ENCODE results near the gene EDRF1. TPM values are rescaled to one million over a fixed set of nuclear protein-coding genes. Genes with fewer than 3 reads are reported as not detected.

Gene EDRF1
- total RNA-seq, 1 experiment from 2014 or later, result 32.9 TPM

GRCh38 chr10:125802131-125802530 lies 82.6 kb downstream of the EDRF1 start:
- H3K36me3 Mint-ChIP-seq, result peaks cover 28% of the 10 kb centered on the region
- H3K27me3 Mint-ChIP-seq (ENCODE audit: low read depth), result no peaks in the 10 kb centered on the region
- H3K9me3 Mint-ChIP-seq, result no peaks in the 10 kb centered on the region
- peaks cover 8% of the 10 kb centered on the region for H3K4me1 Mint-ChIP-seq
- TF ChIP-seq EMX1 (CRISPR knock-in tag; IDR thresholded peaks at IDR 0.05), result no peak
- TF ChIP-seq TP53 (CRISPR knock-in tag; IDR thresholded peaks at IDR 0.05), result no peak
- TF ChIP-seq, protein P1, sequence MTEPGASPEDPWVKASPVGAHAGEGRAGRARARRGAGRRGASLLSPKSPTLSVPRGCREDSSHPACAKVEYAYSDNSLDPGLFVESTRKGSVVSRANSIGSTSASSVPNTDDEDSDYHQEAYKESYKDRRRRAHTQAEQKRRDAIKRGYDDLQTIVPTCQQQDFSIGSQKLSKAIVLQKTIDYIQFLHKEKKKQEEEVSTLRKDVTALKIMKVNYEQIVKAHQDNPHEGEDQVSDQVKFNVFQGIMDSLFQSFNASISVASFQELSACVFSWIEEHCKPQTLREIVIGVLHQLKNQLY (CRISPR knock-in tag; IDR thresholded peaks at IDR 0.05), result no peak
- TF ChIP-seq SOX15 (CRISPR knock-in tag; IDR thresholded peaks at IDR 0.05), result no peak
- no peak for TF ChIP-seq GTF2I (CRISPR knock-in tag; conservative IDR thresholded peaks at IDR 0.05)
- no peak for TF ChIP-seq ZNF219 (CRISPR knock-in tag; IDR thresholded peaks at IDR 0.05; ENCODE audit: borderline replicate concordance)
- TF ChIP-seq IRF2 (CRISPR knock-in tag; IDR thresholded peaks at IDR 0.05; ENCODE audit: borderline replicate concordance, low read depth), result no peak
- no peak for TF ChIP-seq SMAD4 (CRISPR knock-in tag; IDR thresholded peaks at IDR 0.05)
- no peak for TF ChIP-seq TEAD1 (CRISPR knock-in tag; IDR thresholded peaks at IDR 0.05)
- TF ChIP-seq PRRX2 (CRISPR knock-in tag; IDR thresholded peaks at IDR 0.05), result no peak
- no peak for TF ChIP-seq ATF1 (CRISPR knock-in tag; IDR thresholded peaks at IDR 0.05)
- TF ChIP-seq ZNF512 (CRISPR knock-in tag; IDR thresholded peaks at IDR 0.05; ENCODE audit: borderline replicate concordance), result no peak
- no peak for TF ChIP-seq USF2 (CRISPR knock-in tag; IDR thresholded peaks at IDR 0.05)
- TF ChIP-seq, protein P2, sequence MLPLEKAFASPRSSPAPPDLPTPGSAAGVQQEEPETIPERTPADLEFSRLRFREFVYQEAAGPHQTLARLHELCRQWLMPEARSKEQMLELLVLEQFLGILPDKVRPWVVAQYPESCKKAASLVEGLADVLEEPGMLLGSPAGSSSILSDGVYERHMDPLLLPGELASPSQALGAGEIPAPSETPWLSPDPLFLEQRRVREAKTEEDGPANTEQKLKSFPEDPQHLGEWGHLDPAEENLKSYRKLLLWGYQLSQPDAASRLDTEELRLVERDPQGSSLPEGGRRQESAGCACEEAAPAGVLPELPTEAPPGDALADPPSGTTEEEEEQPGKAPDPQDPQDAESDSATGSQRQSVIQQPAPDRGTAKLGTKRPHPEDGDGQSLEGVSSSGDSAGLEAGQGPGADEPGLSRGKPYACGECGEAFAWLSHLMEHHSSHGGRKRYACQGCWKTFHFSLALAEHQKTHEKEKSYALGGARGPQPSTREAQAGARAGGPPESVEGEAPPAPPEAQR (CRISPR knock-in tag; IDR thresholded peaks at IDR 0.05), result no peak
- ChIA-PET CTCF (no interaction called here), POLR2A (no interaction called here)
- ATAC-seq (no peak), DNase-seq (ENCODE audit: low spot score) (no peak)
- no peak overlapping the region for H3K27ac Mint-ChIP-seq
- H3K4me3 Mint-ChIP-seq, result no peak overlapping the region

DNA sequence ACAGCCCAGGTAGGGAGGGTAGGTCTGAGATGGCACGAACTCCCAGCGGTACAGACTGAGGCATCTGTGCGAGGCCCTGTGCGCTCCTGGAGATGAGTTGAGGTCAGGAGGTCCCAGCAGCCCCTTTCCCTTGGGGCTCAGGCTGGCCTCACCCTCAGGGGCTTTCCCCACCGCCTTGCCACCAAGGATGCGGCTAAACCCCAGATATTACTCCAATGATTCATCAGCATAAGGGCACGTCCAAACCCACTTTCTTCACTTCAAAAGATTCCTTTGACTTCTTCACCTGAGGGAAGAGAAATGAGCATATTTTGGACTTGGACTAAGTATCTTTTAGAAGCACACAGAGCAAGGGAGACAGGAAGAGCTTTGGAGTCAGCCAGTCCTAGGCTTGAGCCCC lies 83.2 kb downstream of the EDRF1 start:
- Mint-ChIP-seq H3K9me3 (no peaks in the 10 kb centered on the region), H3K4me1 (peaks cover 8% of the 10 kb centered on the region), H3K27ac (no peak overlapping the region), H3K4me3 (no peak overlapping the region), H3K27me3 (ENCODE audit: low read depth) (no peaks in the 10 kb centered on the region), H3K36me3 (peaks cover 33% of the 10 kb centered on the region)
- TF ChIP-seq ZNF138 (CRISPR knock-in tag; conservative IDR thresholded peaks at IDR 0.05) (no peak), ZNF121 (CRISPR knock-in tag; IDR thresholded peaks at IDR 0.05) (no peak), PREB (CRISPR knock-in tag; IDR thresholded peaks at IDR 0.05; ENCODE audit: borderline replicate concordance) (no peak), ZBTB21 (CRISPR knock-in tag; IDR thresholded peaks at IDR 0.05; ENCODE audit: borderline replicate concordance) (no peak)
- DNase-seq (ENCODE audit: low spot score) (no peak), ATAC-seq (no peak)
- CTCF ChIA-PET, result no interaction called here
- POLR2A ChIA-PET, result no interaction called here

DNA sequence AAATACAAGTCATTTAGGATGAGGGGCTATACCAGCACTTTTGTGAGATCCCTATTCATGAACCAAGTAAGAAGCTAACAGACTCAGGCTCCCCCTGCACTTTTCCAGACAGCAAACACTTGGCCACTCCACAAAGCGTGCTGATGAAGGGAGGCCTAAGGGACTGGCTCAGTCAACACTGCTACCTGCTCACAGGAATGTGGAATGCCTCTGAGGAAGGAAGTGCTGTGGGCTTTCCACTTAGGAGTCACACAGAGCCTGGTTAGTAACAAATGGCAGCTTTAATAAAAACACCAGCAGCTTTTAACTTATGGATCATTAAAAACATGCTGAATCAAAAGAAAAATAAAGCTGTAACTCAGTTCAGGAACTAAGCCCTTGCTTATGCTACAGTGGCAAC lies 88.5 kb downstream of the EDRF1 start:
- CTCF ChIA-PET, result no interaction called here
- no peak overlapping the region for H3K4me3 Mint-ChIP-seq
- H3K27ac Mint-ChIP-seq, result no peak overlapping the region
- POLR2A ChIA-PET, result no interaction called here
- H3K36me3 Mint-ChIP-seq, result peaks cover 41% of the 10 kb centered on the region
- ATAC-seq, result no peak
- DNase-seq (ENCODE audit: low spot score), result no peak
- no peaks in the 10 kb centered on the region for H3K27me3 Mint-ChIP-seq (ENCODE audit: low read depth)
- peaks cover 8% of the 10 kb centered on the region for H3K4me1 Mint-ChIP-seq
- H3K9me3 Mint-ChIP-seq, result no peaks in the 10 kb centered on the region
- no peak for TF ChIP-seq SOX15 (CRISPR knock-in tag; IDR thresholded peaks at IDR 0.05)
- no peak for TF ChIP-seq ATF2 (CRISPR knock-in tag; IDR thresholded peaks at IDR 0.05; ENCODE audit: borderline replicate concordance, low read depth)
- no peak for TF ChIP-seq SMAD4 (CRISPR knock-in tag; IDR thresholded peaks at IDR 0.05)
- TF ChIP-seq ZNF263 (CRISPR knock-in tag; IDR thresholded peaks at IDR 0.05; ENCODE audit: low read depth), result no peak
- no peak for TF ChIP-seq ETV6 (CRISPR knock-in tag; IDR thresholded peaks at IDR 0.05)
- no peak for TF ChIP-seq IRF2 (CRISPR knock-in tag; IDR thresholded peaks at IDR 0.05; ENCODE audit: borderline replicate concordance, low read depth)
- TF ChIP-seq ELF4 (CRISPR knock-in tag; IDR thresholded peaks at IDR 0.05; ENCODE audit: low read depth), result no peak
- TF ChIP-seq RORB (CRISPR knock-in tag; IDR thresholded peaks at IDR 0.05), result no peak
- no peak for TF ChIP-seq NFATC4 (CRISPR knock-in tag; IDR thresholded peaks at IDR 0.05)
- TF ChIP-seq TEAD4 (CRISPR knock-in tag; IDR thresholded peaks at IDR 0.05), result no peak
- no peak for TF ChIP-seq CREM (CRISPR knock-in tag; IDR thresholded peaks at IDR 0.05)
- no peak for TF ChIP-seq GABPB1 (CRISPR knock-in tag; IDR thresholded peaks at IDR 0.05)
- no peak for TF ChIP-seq HMGA2 (CRISPR knock-in tag; IDR thresholded peaks at IDR 0.05)
- TF ChIP-seq ATF1 (CRISPR knock-in tag; IDR thresholded peaks at IDR 0.05), result no peak
